Body of pancreas (tissue), 4 donors: ENCODE results near the gene KIF18B.

Experiments
- POLR2A ChIP-seq, 3 donors: fragments of 450-650 bp; IDR thresholded peaks; one replicate each; pipeline ENCODE4 v1.6.1; 2016; ENCODE audit warnings: antibody characterized with exemption in 3 of 3, mild to moderate bottlenecking in 2 of 3
- TF ChIP-seq, protein P1 (sequence below), 7 experiments: fragments of 450-650 bp in 4 of 7; fragments of 200-600 bp in 3 of 7; sonication (generic) in 3 of 7; IDR thresholded peaks; one replicate each; pipeline ENCODE4 v1.5.1; 2016 to 2019; ENCODE audit warnings: antibody characterized with exemption in 7 of 7

DNA sequence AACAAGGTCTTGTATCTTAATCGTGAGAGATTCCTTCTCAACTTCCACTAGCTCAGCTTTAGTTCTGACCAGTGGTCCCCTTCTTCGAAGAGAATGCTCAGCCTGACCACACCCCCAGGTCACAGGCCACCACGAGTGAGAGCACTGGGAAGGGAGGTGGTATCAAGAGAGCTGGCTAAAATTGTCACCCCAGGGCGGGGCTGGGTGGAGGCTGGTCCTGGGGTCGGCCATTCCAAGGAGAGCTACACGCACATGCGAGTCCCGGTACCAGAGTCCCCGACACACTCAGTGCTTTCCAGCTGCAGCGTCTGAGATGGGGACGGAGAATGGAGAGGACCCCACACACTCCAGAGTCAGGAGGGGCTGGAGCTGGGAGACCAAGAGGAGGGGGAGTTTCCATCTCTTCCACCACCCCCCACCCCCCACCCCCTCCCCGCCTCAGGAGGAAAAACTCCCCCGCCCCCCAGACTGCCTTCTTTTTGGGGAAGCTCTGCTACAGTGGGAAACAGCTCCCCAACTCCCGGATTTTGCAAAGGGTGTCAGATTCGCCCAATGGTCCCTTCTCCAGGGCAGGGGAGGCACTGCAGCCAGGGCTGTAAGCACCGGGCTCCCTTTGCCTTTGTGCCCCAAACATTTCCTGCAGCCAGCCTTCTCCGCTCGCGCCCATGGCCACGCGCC lies 18.9 kb upstream of the KIF18B start:
- TF ChIP-seq, protein P1, sequence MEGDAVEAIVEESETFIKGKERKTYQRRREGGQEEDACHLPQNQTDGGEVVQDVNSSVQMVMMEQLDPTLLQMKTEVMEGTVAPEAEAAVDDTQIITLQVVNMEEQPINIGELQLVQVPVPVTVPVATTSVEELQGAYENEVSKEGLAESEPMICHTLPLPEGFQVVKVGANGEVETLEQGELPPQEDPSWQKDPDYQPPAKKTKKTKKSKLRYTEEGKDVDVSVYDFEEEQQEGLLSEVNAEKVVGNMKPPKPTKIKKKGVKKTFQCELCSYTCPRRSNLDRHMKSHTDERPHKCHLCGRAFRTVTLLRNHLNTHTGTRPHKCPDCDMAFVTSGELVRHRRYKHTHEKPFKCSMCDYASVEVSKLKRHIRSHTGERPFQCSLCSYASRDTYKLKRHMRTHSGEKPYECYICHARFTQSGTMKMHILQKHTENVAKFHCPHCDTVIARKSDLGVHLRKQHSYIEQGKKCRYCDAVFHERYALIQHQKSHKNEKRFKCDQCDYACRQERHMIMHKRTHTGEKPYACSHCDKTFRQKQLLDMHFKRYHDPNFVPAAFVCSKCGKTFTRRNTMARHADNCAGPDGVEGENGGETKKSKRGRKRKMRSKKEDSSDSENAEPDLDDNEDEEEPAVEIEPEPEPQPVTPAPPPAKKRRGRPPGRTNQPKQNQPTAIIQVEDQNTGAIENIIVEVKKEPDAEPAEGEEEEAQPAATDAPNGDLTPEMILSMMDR (IDR thresholded peaks at IDR 0.05) = no peak
- no peak for TF ChIP-seq POLR2A (IDR thresholded peaks at IDR 0.05)
